Measurements from ENCODE around the gene WNK2. TPM values are rescaled to one million over a fixed set of nuclear protein-coding genes. Genes with fewer than 3 reads are reported as not detected.

Gene WNK2
- total RNA-seq, 4 donors from 2014 or later, result 18.6 to 89.9 (median 40.8) TPM

GRCh38 chr9:93290495-93291434, 106.8 kb downstream of the WNK2 start:
- no peaks in the 10 kb centered on the region for H3K27me3 ChIP-seq
- H3K4me3 ChIP-seq, result no peak overlapping the region
- 84% methylated on average over 18 of the region's 21 CpGs for WGBS
- DNase-seq (ENCODE audit: extremely low spot score), result peak; percentile 86
- intact Hi-C loops (cut with DNase I), result no loop called here
- H3K4me1 ChIP-seq, result peaks cover 0 to 13% (median 2%) of the 10 kb centered on the region in 4 donors
- peaks cover 0 to 17% (median 12%) of the 10 kb centered on the region in 4 donors for H3K36me3 ChIP-seq
- no peak overlapping the region for H3K27ac ChIP-seq (replicated peaks in 1 of 4)
- H3K9me3 ChIP-seq, result no peaks in the 10 kb centered on the region
- TF ChIP-seq POLR2AphosphoS5 (IDR thresholded peaks at IDR 0.05) (no peak), POLR2A (IDR thresholded peaks at IDR 0.05; ENCODE audit: low read depth) (no peak), CTCF (IDR thresholded peaks at IDR 0.05) (no peak), EP300 (IDR thresholded peaks at IDR 0.05) (no peak)

- DNase-seq (ENCODE audit: extremely low spot score), result peak; percentile 88
- 69% methylated on average over 10 of the region's 19 CpGs for WGBS
- Histone ChIP-seq H3K27ac (replicated peaks in 1 of 4) (no peak overlapping the region), H3K36me3 (peaks cover 0 to 17% (median 12%) of the 10 kb centered on the region in 4 donors), H3K9me3 (no peaks in the 10 kb centered on the region), H3K4me3 (no peak overlapping the region), H3K27me3 (no peaks in the 10 kb centered on the region), H3K4me1 (peaks cover 0 to 13% (median 2%) of the 10 kb centered on the region in 4 donors)
- TF ChIP-seq EP300 (IDR thresholded peaks at IDR 0.05) (no peak), POLR2A (IDR thresholded peaks at IDR 0.05; ENCODE audit: low read depth) (no peak), POLR2AphosphoS5 (IDR thresholded peaks at IDR 0.05) (no peak), CTCF (IDR thresholded peaks at IDR 0.05) (no peak)
- intact Hi-C loops (cut with DNase I), result no loop called here
Measured at GRCh38 chr9:93291536-93292287, 107.8 kb downstream of the WNK2 start.

GRCh38 chr9:93292288-93292615, 108.3 kb downstream of the WNK2 start:
- H3K27me3 ChIP-seq, result no peaks in the 10 kb centered on the region
- peaks cover 0 to 17% (median 12%) of the 10 kb centered on the region in 4 donors for H3K36me3 ChIP-seq
- H3K27ac ChIP-seq (replicated peaks in 1 of 4), result no peak overlapping the region
- 75% methylated on average over 8 of the region's 10 CpGs for WGBS
- no peaks in the 10 kb centered on the region for H3K9me3 ChIP-seq
- intact Hi-C loops (cut with DNase I), result no loop called here
- H3K4me1 ChIP-seq, result peaks cover 0 to 13% (median 2%) of the 10 kb centered on the region in 4 donors
- DNase-seq (ENCODE audit: extremely low spot score), result peak; percentile 74
- TF ChIP-seq EP300 (IDR thresholded peaks at IDR 0.05) (no peak), CTCF (IDR thresholded peaks at IDR 0.05) (no peak), POLR2AphosphoS5 (IDR thresholded peaks at IDR 0.05) (no peak), POLR2A (IDR thresholded peaks at IDR 0.05; ENCODE audit: low read depth) (no peak)
- H3K4me3 ChIP-seq, result no peak overlapping the region

- Histone ChIP-seq H3K9me3 (no peaks in the 10 kb centered on the region), H3K4me1 (peaks cover 0 to 13% (median 2%) of the 10 kb centered on the region in 4 donors), H3K27me3 (no peaks in the 10 kb centered on the region), H3K4me3 (no peak overlapping the region), H3K27ac (replicated peaks in 1 of 4) (no peak overlapping the region), H3K36me3 (peaks cover 0 to 19% (median 14%) of the 10 kb centered on the region in 4 donors)
- peak; percentile 68 for DNase-seq (ENCODE audit: extremely low spot score)
- no peak for TF ChIP-seq POLR2AphosphoS5 (IDR thresholded peaks at IDR 0.05)
- no peak for TF ChIP-seq CTCF (IDR thresholded peaks at IDR 0.05)
- TF ChIP-seq POLR2A (IDR thresholded peaks at IDR 0.05; ENCODE audit: low read depth), result no peak
- no peak for TF ChIP-seq EP300 (IDR thresholded peaks at IDR 0.05)
- intact Hi-C loops (cut with DNase I), result no loop called here
- 88% methylated on average over 12 of the region's 43 CpGs for WGBS
Measured at GRCh38 chr9:93292664-93293328, 108.9 kb downstream of the WNK2 start.

All from esophagus muscularis mucosa (tissue), 4 donors.